ENCODE data around the gene PSMA3.

DNA sequence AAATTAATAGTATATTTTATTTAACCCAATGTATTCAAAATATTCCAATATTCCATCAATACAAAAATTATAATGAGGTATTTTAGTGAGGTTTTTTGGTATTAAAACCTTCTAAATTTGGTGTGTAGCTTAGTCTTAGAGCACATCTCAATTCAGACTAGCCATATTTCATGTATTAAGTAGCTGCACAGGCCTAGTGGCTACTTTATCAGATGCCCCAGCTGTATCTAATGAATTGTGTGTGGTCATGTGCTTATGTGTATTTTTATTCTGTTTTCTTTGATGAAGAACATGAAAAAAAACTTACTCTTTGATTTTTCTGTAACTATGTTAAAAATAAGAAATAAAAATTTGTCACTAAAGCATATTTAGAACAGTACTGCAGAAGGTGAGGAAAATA is 31.5 kb upstream of the PSMA3 start:
- TF ChIP-seq ZNF584 (CRISPR knock-in tag; IDR thresholded peaks at IDR 0.05; ENCODE audit: low read depth): no peak
- TF ChIP-seq RAD51 (IDR thresholded peaks at IDR 0.05; ENCODE audit: borderline replicate concordance, low read depth): no peak
- TF ChIP-seq, protein P1, sequence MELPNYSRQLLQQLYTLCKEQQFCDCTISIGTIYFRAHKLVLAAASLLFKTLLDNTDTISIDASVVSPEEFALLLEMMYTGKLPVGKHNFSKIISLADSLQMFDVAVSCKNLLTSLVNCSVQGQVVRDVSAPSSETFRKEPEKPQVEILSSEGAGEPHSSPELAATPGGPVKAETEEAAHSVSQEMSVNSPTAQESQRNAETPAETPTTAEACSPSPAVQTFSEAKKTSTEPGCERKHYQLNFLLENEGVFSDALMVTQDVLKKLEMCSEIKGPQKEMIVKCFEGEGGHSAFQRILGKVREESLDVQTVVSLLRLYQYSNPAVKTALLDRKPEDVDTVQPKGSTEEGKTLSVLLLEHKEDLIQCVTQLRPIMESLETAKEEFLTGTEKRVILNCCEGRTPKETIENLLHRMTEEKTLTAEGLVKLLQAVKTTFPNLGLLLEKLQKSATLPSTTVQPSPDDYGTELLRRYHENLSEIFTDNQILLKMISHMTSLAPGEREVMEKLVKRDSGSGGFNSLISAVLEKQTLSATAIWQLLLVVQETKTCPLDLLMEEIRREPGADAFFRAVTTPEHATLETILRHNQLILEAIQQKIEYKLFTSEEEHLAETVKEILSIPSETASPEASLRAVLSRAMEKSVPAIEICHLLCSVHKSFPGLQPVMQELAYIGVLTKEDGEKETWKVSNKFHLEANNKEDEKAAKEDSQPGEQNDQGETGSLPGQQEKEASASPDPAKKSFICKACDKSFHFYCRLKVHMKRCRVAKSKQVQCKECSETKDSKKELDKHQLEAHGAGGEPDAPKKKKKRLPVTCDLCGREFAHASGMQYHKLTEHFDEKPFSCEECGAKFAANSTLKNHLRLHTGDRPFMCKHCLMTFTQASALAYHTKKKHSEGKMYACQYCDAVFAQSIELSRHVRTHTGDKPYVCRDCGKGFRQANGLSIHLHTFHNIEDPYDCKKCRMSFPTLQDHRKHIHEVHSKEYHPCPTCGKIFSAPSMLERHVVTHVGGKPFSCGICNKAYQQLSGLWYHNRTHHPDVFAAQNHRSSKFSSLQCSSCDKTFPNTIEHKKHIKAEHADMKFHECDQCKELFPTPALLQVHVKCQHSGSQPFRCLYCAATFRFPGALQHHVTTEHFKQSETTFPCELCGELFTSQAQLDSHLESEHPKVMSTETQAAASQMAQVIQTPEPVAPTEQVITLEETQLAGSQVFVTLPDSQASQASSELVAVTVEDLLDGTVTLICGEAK (IDR thresholded peaks at IDR 0.05): no peak
- TF ChIP-seq, protein P1 (CRISPR knock-in tag; IDR thresholded peaks at IDR 0.05): no peak
- no peak for TF ChIP-seq CBX1 (IDR thresholded peaks at IDR 0.05; ENCODE audit: low read depth)
- no peak for TF ChIP-seq POLR2A (conservative IDR thresholded peaks at IDR 0.05)
- no peak for TF ChIP-seq ZNF696 (CRISPR knock-in tag; conservative IDR thresholded peaks at IDR 0.05)
- TF ChIP-seq ZNF431 (CRISPR knock-in tag; IDR thresholded peaks at IDR 0.05): no peak
- no peak for TF ChIP-seq CEBPB (tag; IDR thresholded peaks at IDR 0.05)
- TF ChIP-seq, protein P2, sequence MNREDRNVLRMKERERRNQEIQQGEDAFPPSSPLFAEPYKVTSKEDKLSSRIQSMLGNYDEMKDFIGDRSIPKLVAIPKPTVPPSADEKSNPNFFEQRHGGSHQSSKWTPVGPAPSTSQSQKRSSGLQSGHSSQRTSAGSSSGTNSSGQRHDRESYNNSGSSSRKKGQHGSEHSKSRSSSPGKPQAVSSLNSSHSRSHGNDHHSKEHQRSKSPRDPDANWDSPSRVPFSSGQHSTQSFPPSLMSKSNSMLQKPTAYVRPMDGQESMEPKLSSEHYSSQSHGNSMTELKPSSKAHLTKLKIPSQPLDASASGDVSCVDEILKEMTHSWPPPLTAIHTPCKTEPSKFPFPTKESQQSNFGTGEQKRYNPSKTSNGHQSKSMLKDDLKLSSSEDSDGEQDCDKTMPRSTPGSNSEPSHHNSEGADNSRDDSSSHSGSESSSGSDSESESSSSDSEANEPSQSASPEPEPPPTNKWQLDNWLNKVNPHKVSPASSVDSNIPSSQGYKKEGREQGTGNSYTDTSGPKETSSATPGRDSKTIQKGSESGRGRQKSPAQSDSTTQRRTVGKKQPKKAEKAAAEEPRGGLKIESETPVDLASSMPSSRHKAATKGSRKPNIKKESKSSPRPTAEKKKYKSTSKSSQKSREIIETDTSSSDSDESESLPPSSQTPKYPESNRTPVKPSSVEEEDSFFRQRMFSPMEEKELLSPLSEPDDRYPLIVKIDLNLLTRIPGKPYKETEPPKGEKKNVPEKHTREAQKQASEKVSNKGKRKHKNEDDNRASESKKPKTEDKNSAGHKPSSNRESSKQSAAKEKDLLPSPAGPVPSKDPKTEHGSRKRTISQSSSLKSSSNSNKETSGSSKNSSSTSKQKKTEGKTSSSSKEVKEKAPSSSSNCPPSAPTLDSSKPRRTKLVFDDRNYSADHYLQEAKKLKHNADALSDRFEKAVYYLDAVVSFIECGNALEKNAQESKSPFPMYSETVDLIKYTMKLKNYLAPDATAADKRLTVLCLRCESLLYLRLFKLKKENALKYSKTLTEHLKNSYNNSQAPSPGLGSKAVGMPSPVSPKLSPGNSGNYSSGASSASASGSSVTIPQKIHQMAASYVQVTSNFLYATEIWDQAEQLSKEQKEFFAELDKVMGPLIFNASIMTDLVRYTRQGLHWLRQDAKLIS (CRISPR knock-in tag; IDR thresholded peaks at IDR 0.05): no peak
- no peak for TF ChIP-seq EZH2 (IDR thresholded peaks at IDR 0.05; ENCODE audit: borderline replicate concordance, low read depth, low read length)
- no peak for TF ChIP-seq ZNF146 (CRISPR knock-in tag; IDR thresholded peaks at IDR 0.05; ENCODE audit: unreplicated experiment)
- TF ChIP-seq MCM2 (IDR thresholded peaks at IDR 0.05; ENCODE audit: low read depth): no peak
- TF ChIP-seq, protein P3, sequence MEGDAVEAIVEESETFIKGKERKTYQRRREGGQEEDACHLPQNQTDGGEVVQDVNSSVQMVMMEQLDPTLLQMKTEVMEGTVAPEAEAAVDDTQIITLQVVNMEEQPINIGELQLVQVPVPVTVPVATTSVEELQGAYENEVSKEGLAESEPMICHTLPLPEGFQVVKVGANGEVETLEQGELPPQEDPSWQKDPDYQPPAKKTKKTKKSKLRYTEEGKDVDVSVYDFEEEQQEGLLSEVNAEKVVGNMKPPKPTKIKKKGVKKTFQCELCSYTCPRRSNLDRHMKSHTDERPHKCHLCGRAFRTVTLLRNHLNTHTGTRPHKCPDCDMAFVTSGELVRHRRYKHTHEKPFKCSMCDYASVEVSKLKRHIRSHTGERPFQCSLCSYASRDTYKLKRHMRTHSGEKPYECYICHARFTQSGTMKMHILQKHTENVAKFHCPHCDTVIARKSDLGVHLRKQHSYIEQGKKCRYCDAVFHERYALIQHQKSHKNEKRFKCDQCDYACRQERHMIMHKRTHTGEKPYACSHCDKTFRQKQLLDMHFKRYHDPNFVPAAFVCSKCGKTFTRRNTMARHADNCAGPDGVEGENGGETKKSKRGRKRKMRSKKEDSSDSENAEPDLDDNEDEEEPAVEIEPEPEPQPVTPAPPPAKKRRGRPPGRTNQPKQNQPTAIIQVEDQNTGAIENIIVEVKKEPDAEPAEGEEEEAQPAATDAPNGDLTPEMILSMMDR (IDR thresholded peaks at IDR 0.05 in 2 of 3, conservative IDR thresholded peaks at IDR 0.05 in 1 of 3; ENCODE audit: insufficient read depth in 2 of 3, low read depth in 1 of 3, low read length in 3 of 3): no peak

All from K562 (cell line).